Raji (cell line): ENCODE results near the gene WNK3.

Experiments
- POLR2A ChIP-seq: IDR thresholded peaks from 2 replicates; pipeline ENCODE4 v1.6.1; 2011; ENCODE audit warnings: low read depth, low read length, control low read depth; ENCODE audit not compliant: insufficient read depth

The WNK3 gene

DNA sequence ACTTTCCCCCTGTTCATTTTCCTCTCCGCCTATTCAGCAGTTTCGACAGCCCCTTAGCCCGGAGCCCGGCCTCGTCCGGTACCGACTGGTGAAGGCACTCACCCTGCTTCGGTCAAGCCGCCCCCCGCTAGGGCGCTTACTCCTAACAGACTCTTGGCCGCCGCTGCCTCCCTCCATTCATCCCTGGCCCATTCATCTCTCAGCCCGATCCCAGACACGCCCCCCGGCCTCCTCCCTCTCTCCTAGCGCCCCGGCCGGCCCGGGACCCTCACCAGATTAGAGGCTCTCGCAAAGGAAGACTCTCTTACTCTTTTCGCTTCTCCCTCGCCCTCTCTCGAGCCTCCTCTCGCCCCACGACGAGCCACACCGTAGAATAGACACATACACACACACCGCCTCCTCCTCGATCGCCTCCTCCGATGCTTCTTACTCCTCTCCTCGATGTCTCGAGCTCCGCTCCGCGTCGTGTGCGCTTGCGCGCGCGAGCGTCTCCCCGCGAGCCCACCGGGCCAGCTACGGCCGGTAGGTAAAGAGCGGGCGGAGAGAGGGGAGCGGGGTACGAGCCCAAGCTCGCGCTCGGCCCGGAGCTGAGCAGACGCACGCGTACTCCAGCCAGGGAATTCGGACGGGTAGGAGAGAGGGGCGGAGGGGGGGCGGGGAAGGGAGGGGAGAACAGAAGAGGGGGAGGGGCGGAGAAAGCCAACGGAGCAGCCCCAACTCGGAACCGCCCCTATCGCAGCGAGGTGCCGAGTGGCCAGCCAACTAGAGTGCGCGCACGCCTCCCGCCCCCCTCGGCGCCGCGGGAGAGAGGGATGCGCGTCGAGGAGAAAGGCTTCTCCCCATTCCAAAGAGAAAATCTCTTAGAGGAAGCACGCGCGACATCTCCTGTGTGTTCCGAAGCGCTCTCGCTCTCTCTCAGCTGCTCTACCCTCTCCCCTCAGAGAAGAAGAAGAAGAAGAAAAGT, at the start of gene WNK3:
Gene WNK3 (minus strand): TSS at position 633 of the 964 bp plus-strand sequence.
- TF ChIP-seq POLR2A, result no peak

DNA sequence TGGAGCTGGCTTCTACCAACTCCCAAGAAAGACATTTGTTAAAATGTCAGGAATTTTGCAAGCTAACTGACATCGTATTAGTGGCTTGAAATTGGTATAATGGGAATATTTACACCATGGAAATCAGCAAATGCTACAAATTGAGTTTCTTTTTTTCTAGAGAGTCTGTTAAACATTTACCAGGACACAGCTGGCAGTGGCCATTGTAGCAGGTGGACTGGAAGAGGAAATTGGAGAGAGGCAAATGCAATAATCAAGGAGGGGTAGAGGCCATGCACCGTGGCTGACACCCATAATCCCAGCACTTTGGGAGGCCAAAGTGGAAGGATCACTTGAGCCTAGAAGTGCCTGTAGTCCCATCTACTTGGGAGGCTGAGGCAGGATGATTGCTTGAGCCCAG, 49.4 kb upstream of the WNK3 start:
- no peak for TF ChIP-seq POLR2A

DNA sequence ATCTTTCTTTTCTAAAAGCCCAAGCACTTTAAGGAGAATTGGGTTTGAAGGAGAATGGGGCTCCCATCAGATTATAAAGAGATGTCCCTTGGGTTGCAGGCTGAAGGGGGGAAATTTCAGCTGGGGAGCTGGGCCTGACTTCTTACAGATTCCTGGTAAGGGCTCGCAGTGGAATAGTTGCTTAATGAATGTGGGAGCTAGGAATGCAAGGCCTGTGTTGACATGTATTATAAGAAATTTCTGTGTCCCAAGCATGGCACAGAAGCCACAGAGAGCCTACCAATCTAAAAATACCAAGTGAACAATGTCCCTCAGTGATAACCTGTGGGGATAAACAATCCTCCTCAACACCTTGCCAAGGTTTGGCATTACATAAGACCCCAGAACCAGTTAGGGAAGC, 39.3 kb upstream of the WNK3 start:
- TF ChIP-seq POLR2A, result no peak

DNA sequence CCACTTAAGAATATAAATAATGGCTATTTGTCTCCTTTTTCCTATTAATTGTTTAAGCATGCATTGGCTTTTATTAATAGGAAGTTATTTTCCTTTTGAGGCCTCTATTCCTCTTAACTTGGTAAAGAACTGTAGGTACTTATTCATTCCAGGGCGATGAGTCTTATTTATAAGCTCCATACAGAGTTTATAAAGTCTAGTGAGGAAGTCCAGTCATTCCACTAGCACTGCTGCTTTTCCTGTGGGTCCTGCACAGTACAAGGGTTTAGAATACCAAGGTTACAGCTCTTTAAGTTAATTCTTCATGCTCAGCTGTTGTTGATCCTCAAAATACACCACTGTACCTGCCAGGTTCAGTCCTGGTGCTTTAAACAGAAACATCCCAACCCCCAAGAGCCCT, 28.5 kb upstream of the WNK3 start:
- no peak for TF ChIP-seq POLR2A

DNA sequence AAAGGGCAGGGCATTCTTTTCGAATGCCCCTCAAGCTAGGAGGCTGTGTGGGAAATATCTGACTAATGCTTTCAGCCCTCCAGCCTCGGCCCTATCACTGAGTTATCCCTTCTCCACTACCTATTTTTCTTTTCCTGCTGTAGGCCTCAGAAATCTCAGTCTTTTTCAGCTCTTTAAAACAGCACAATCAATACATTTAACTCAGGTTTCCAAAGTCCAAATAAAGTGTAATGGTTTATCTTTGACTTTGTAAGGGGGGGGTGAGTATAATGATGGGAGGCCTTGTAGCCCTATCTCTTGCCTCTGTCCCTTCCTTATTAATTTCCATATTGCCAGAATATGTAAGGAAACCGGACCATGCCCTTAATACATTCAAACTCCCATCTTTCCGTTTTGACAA, 1.6 kb upstream of the WNK3 start:
- TF ChIP-seq POLR2A, result no peak

DNA sequence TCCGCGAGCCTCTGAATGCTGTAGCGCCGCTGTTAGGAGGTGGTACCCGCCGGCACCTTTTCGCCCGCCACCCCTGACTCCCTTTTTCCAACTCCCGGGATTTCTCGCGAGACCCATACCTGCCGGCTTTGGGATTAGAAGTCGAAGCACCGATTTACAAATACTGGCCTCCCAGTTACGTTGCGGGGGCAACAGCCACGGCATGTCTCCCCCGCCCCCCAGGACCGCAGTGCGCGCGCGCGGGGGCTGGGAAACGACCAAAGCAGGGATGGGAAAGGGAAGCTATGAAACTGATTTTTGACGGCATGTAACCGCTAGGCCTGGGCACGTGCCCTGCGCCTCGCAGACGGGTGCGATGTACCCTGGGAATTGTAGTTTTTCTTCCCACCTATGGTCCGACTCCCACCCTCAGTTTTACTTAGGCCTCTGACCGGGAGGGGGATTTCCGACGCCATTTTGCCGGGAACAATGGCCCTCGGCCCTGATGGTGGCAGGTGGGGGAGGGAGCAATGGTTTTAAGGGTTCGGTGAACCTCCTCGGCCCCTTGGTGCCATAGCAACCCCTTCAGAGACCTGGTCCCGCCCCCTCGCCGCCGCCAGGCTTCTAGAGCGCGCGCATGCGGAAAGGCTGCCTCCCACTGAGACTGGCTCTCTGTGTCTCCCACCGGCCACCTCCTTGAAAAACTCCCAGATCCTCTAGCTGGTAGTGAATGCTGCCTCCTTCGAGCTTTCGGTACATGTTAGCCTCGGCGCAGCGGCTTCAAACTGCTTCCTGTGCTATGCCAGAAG, 772 bp upstream of the WNK3 start:
- TF ChIP-seq POLR2A, result no peak

DNA sequence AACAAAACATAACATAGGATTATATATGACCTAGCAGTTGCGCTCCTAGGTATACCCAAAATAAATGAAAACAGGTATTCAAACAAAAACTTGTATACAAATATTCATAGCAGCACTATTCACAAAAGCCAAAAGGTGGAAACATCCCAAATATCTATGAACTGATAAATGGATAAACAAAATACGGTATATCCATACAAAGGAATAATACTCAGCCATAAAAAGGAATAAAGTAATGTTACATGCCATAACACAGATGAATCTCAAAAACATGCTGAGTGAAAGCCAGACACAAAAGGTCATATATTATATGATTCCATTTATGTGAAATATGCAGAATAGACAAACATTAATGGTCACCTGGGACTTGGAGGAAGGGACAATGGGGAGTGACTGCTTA, 5.2 kb downstream of the WNK3 start:
- TF ChIP-seq POLR2A, result no peak

DNA sequence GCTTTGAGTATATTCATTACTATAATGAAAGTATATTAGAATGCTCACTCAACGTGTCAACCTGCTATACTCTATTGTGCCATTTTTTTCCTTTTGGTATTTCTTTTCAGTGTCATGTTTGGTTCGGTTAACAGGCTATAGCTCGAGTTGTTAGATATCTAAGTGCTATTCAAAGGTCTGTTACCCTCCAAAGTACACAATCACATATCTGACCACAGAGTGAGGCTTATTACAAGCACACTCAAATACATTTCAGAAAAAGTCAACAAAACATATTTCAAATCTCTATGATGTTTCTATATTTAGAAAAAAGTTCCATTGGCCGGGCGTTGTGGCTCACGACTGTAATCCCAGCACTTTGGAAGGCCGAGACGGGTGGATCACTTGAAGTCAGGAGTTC, 32.8 kb downstream of the WNK3 start:
- no peak for TF ChIP-seq POLR2A

DNA sequence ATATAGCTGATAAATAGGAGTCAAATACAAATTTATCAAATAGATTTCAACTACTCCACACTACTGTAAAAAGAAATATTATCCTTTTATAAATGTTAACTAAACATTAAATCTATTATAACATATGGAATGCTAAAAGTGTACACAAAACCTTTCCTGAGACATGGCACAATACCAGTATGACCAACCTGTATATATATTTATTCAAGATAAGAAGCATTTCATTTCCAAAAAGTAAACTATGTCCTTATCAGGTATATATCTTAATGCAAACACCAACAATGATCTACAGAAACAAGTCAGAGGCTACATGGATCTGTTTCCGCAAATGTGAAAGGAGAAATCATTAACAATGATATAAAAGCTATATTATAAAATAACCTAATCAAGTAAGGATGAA, 37.8 kb downstream of the WNK3 start:
- no peak for TF ChIP-seq POLR2A

DNA sequence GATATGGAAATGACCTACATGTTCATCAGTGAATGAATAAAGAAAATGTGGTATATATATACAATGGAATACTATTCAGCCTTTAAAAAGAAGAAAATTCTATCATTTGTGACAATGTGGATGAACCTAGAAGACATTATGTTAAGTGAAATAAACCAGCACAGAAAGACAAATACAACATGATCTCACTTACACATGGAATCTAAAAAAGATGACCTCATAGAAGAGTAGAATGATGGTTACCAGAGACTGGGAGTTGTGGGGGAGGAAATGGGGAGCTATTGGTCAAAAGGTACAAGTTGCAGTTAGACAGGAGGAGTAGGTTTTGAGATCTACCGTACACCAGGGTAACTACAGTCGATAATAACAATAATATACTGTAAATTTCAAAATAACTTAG, 51.5 kb downstream of the WNK3 start:
- no peak for TF ChIP-seq POLR2A

DNA sequence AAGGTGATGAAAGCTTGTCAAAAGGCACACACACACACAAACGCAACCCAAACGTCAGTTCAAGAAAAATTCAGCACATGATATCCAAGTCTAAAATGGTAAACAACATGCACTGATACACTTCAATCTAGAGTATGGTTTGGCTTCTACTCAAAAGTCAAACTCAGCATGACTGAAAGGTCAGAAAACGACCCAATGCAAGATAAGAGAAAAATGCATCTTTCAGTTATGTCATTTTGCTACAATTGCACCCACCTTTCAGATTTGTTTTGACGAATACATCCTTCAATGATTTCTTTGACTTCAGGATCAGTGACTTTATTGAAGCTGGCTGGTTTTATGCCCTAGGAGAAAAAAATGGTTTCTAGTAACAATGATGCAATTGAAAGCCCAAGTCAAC, 56.3 kb downstream of the WNK3 start:
- TF ChIP-seq POLR2A, result no peak

DNA sequence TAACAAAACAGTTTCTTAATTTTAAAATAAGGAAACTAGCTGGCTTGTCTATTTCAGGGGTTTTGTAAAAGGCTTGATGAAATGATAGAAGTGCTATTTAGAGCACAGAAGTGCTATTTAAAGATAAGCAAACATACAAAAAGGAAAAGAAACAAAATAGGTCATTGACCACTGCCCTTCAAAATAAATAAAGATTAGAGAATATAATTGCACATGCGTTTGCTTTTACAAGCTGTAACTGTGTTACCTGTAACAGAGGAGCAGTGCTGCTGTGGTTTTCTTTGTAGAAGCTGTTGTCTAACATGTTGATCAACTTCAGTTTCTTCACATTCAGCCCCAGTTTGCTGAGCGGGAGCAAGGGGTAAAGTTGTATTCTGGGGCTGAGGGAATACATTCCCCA, 63.5 kb downstream of the WNK3 start:
- TF ChIP-seq POLR2A, result no peak

DNA sequence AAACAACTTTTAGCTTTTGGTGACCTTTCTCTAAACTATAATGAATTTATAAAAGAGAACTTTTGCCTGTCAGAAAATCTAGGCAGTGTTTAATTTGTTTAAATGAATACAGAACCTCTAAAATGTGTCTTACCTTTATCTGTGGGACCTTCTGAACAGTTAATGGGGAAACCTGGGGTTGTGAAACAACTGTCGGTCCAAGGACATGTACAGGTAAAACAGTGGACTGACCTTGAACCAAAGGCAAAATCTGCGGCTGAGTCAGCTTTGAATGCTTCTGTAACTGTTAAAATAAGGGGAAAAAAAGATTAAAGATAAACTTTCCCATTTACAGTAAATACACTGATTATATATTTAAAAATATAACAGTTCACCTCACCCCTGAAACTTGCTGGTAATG, 65.1 kb downstream of the WNK3 start:
- no peak for TF ChIP-seq POLR2A

DNA sequence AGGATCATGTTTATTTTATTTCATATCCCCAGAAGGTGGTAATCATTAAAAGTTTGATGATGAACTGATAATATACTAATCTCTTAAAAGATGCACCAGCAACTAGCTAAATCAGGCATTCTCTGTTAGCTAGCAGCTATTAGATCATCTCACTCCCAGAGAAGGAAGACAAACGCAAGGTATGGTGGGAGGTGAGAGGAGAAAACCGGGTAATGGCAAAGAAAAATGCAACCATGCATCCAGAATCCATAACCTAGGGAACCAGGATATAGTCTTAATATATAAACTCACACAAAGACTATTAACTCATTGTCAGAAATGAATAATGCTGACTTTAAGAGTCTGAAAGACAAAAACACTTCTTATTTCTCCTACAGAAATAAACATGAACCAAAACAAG, 66.1 kb downstream of the WNK3 start:
- TF ChIP-seq POLR2A, result no peak

DNA sequence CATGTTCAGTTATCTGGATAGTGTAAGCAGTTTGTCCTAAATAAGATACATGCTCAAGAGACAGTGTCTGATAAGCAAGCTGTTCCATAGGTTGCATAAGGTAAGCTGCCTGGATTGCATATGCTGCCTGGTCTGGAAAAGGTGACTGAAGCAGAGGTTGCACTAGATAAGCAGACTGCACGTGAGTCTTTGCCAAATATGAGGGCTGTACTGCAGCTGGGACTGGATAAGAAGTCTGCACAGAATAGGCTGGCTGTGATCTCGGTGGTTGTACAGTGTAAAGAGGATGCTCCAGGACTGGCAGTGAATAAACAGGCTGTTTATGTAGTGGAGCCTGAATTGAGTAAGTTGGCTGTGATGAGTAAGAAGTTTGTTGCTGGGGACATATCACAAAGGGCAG, 68.9 kb downstream of the WNK3 start:
- TF ChIP-seq POLR2A, result no peak

DNA sequence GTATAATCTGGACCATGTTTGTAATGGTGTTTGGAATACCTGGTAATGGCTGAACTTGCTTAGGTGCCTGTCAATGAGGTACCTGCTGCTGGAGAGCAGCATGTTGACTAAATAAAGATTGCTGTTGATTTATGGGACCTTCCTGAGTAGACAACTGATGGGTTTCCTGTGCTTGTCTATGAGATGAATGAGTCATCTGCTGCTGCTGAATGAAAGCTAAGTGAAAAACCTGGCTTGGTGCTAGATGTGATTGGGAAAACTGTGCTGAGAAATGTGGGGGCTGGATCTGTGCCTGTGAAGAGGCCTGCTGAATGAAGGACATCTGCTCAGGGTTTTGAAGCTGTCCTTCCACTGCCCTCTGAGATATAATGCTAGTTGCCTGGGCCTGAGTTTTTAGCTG, 69.6 kb downstream of the WNK3 start:
- TF ChIP-seq POLR2A, result no peak
